SK-N-SH (cell line): ENCODE data around the gene G6PC2.

Experiments used
- YY1 ChIP-seq: IDR thresholded peaks from 2 replicates; pipeline ENCODE4 v1.4.0; 2012; ENCODE audit warnings: low read depth, mild to moderate bottlenecking
- TF ChIP-seq, protein P1 (sequence below): fragments of 200-600 bp; sonication (generic); IDR thresholded peaks from 2 replicates; pipeline ENCODE4 v1.6.1; 2017; ENCODE audit warnings: antibody characterized with exemption, mild to moderate bottlenecking, moderate library complexity

DNA sequence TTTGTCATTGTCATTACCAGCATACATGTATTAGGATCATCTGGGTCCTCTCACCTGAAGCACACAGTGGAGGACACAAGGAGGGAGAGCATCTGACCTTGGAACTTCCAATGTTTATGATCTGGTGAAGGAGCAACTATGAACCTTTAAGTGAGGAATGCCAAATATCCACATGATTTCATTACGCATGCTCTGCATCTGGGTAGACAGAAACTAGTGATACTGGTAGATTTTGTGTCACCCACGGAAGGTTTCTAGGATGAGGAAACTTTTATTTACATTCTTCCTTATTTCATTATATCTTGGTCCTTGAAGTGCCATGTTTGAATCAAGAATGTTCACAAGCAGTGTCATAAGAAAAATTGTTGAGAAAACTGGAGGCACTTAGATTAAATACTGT lies 42.9 kb upstream of the G6PC2 start:
- TF ChIP-seq, protein P1, sequence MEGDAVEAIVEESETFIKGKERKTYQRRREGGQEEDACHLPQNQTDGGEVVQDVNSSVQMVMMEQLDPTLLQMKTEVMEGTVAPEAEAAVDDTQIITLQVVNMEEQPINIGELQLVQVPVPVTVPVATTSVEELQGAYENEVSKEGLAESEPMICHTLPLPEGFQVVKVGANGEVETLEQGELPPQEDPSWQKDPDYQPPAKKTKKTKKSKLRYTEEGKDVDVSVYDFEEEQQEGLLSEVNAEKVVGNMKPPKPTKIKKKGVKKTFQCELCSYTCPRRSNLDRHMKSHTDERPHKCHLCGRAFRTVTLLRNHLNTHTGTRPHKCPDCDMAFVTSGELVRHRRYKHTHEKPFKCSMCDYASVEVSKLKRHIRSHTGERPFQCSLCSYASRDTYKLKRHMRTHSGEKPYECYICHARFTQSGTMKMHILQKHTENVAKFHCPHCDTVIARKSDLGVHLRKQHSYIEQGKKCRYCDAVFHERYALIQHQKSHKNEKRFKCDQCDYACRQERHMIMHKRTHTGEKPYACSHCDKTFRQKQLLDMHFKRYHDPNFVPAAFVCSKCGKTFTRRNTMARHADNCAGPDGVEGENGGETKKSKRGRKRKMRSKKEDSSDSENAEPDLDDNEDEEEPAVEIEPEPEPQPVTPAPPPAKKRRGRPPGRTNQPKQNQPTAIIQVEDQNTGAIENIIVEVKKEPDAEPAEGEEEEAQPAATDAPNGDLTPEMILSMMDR = no peak
- TF ChIP-seq YY1 = no peak
